ENCODE measurements around the gene CLDN9. TPM values are rescaled to one million over a fixed set of nuclear protein-coding genes. Genes with fewer than 3 reads are reported as not detected.

The CLDN9 gene
- total and polyA plus RNA-seq, 4 donors, result 0.06 to 0.38 (median 0.28) TPM

DNA sequence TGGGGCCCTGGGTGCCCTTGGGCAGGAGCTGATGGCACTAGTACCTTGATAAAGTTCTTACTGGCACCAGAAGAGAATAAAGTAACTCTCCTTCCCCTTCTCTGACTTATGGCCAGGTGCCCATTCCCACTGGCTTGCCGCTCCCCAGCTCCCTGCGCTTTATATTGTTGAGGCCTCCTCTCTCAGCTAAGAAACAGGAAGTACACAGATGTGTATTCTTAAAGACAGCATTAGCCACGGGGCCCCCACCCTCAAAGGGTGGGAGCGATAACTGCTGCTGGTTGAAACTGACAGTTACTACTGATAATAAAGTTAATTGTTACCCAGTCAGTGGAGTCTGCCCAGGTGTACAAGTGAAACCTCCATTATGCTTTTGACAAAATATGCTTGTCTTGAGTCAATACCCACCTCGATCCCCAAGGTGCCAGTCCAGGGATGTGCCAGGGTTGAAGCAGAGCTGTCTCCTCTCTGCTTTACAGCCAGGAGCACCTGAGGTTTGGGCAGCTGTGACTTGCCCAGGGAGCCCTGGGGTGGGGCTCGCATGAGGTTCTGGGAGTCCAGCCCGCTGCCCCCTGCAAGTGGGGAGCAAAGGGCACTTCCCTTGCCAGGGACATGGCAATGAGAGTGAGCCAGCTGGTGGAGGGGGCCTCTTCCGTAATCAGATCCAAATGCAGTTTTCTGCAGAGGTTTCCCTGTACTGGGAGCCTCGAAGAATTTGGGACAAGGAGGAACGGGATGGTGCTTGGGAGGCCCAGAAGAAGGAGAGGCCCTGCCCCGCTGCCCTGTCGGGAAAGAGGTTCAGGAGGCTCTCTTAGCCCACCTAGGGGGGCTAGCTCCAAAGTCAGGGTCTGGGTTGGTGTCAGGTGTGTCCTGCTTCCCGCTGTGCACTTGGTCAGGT is 5.4 kb upstream of the CLDN9 start:
- H3K27me3 ChIP-seq (ENCODE audit: control insufficient read depth, insufficient read depth, low read length), result peaks cover 75% of the 10 kb centered on the region
- WGBS (ENCODE audit: insufficient coverage), result 35% methylated on average over 12 of the region's 13 CpGs
- H3K9me3 ChIP-seq (ENCODE audit: control insufficient read depth, insufficient read depth, low read length), result no peaks in the 10 kb centered on the region
- H3K36me3 ChIP-seq (ENCODE audit: control insufficient read depth, insufficient read depth, low read length), result no peaks in the 10 kb centered on the region
- no peak overlapping the region for H3K27ac ChIP-seq (ENCODE audit: low read depth, low read length)
- peaks cover 16% of the 10 kb centered on the region for H3K4me1 ChIP-seq (ENCODE audit: control insufficient read depth, insufficient read depth, low read length)
- H3K4me3 ChIP-seq (ENCODE audit: low read depth, low read length), result no peak overlapping the region
- DNase-seq (ENCODE audit: low read depth in 4 of 6, low spot score in 6 of 6), result no peak

- H3K27ac ChIP-seq (ENCODE audit: low read depth, low read length), result no peak overlapping the region
- no peaks in the 10 kb centered on the region for H3K36me3 ChIP-seq (ENCODE audit: control insufficient read depth, insufficient read depth, low read length)
- H3K4me3 ChIP-seq (ENCODE audit: low read depth, low read length), result no peak overlapping the region
- 10% methylated on average over 10 of the region's 17 CpGs for WGBS (ENCODE audit: insufficient coverage)
- DNase-seq (ENCODE audit: low read depth in 4 of 6, low spot score in 6 of 6), result no peak
- H3K9me3 ChIP-seq (ENCODE audit: control insufficient read depth, insufficient read depth, low read length), result no peaks in the 10 kb centered on the region
- peaks cover 22% of the 10 kb centered on the region for H3K4me1 ChIP-seq (ENCODE audit: control insufficient read depth, insufficient read depth, low read length)
- H3K27me3 ChIP-seq (ENCODE audit: control insufficient read depth, insufficient read depth, low read length), result peaks cover 83% of the 10 kb centered on the region
These were observed 4.6 kb upstream of the CLDN9 start for GRCh38 chr16:3007957-3008689.

DNA sequence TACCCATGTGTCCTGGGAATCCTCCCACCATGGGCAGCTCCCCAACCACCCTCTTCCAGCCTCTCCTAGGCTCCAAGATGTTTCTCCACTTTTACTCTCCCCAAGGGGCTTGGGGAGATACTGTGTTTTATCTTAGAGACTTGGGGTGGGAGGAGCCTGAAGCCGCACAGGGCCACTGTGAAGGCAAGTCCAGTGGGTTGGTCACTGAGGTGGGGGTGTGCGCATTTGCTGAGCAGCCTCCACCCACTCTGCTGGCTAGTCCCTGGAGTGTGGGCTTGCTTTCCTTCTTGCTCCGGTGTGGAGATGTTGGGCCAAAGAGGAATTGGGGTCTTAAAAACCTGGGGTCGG is 4.1 kb upstream of the CLDN9 start:
- no peak for DNase-seq (ENCODE audit: low read depth in 4 of 6, low spot score in 6 of 6)
- no peak overlapping the region for H3K27ac ChIP-seq (ENCODE audit: low read depth, low read length)
- peaks cover 86% of the 10 kb centered on the region for H3K27me3 ChIP-seq (ENCODE audit: control insufficient read depth, insufficient read depth, low read length)
- H3K4me3 ChIP-seq (ENCODE audit: low read depth, low read length), result no peak overlapping the region
- H3K36me3 ChIP-seq (ENCODE audit: control insufficient read depth, insufficient read depth, low read length), result no peaks in the 10 kb centered on the region
- WGBS (ENCODE audit: insufficient coverage), result 21% methylated on average over 4 of the region's 4 CpGs
- H3K4me1 ChIP-seq (ENCODE audit: control insufficient read depth, insufficient read depth, low read length), result peaks cover 17% of the 10 kb centered on the region
- no peaks in the 10 kb centered on the region for H3K9me3 ChIP-seq (ENCODE audit: control insufficient read depth, insufficient read depth, low read length)

GRCh38 chr16:3009568-3010390 is 2.9 kb upstream of the CLDN9 start:
- Histone ChIP-seq H3K9me3 (ENCODE audit: control insufficient read depth, insufficient read depth, low read length) (no peaks in the 10 kb centered on the region), H3K36me3 (ENCODE audit: control insufficient read depth, insufficient read depth, low read length) (no peaks in the 10 kb centered on the region), H3K4me3 (ENCODE audit: low read depth, low read length) (no peak overlapping the region), H3K27me3 (ENCODE audit: control insufficient read depth, insufficient read depth, low read length) (peaks cover 94% of the 10 kb centered on the region), H3K27ac (ENCODE audit: low read depth, low read length) (no peak overlapping the region), H3K4me1 (ENCODE audit: control insufficient read depth, insufficient read depth, low read length) (peaks cover 13% of the 10 kb centered on the region)
- WGBS (ENCODE audit: insufficient coverage), result 16% methylated on average over 16 of the region's 21 CpGs
- DNase-seq (ENCODE audit: low read depth in 4 of 6, low spot score in 6 of 6), result no peak

DNA sequence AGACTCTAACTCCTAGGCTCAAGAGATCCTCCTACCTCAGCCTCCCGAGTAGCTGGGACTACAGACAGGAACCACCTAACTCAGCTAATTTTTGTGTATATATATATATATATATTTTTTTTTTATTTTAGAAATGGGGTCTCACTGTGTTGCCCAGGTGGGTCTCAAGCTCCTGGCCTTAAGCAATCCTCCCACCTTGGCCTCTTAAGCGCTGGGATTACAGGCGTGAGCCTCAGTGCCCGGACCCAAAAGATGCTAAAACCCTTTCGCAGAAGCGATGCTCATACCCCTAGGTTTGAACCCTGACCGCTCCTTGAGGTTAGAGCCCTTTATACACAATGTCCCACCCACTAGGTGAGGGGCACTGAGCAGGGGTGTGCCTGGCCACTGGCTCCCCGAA is 2.2 kb upstream of the CLDN9 start:
- DNase-seq (ENCODE audit: low read depth in 4 of 6, low spot score in 6 of 6), result no peak
- Histone ChIP-seq H3K4me1 (ENCODE audit: control insufficient read depth, insufficient read depth, low read length) (peaks cover 11% of the 10 kb centered on the region), H3K27me3 (ENCODE audit: control insufficient read depth, insufficient read depth, low read length) (peaks cover 93% of the 10 kb centered on the region), H3K27ac (ENCODE audit: low read depth, low read length) (no peak overlapping the region), H3K4me3 (ENCODE audit: low read depth, low read length) (no peak overlapping the region), H3K9me3 (ENCODE audit: control insufficient read depth, insufficient read depth, low read length) (no peaks in the 10 kb centered on the region), H3K36me3 (ENCODE audit: control insufficient read depth, insufficient read depth, low read length) (no peaks in the 10 kb centered on the region)
- 94% methylated on average over 7 of the region's 8 CpGs for WGBS (ENCODE audit: insufficient coverage)

DNA sequence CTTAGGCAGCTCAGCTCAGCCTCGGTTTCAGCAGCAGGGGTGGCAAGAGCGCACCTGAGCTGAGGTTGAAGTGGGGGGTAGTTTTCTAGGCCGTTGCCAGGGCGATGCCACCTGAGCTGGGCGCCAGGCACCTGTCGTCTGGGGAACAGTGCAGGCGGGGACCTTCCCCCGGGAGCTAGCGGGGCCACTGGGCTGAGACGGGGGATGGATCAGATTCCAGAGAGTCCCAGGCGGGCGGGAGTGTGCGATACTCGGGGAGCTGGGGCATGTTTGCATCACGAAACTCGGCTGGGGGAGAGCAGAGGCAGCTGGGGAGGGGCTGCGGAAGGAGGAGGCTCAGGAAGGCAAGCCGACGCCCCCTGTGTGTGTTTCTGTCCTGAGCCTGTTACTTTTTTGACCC is 477 bp upstream of the CLDN9 start:
- no peak overlapping the region for H3K27ac ChIP-seq (ENCODE audit: low read depth, low read length)
- no peak overlapping the region for H3K4me3 ChIP-seq (ENCODE audit: low read depth, low read length)
- H3K27me3 ChIP-seq (ENCODE audit: control insufficient read depth, insufficient read depth, low read length), result peaks cover 82% of the 10 kb centered on the region
- H3K36me3 ChIP-seq (ENCODE audit: control insufficient read depth, insufficient read depth, low read length), result no peaks in the 10 kb centered on the region
- peaks cover 11% of the 10 kb centered on the region for H3K4me1 ChIP-seq (ENCODE audit: control insufficient read depth, insufficient read depth, low read length)
- no peak for DNase-seq (ENCODE audit: low read depth in 4 of 6, low spot score in 6 of 6)
- 6% methylated on average over 19 of the region's 19 CpGs for WGBS (ENCODE audit: insufficient coverage)
- no peaks in the 10 kb centered on the region for H3K9me3 ChIP-seq (ENCODE audit: control insufficient read depth, insufficient read depth, low read length)

DNA sequence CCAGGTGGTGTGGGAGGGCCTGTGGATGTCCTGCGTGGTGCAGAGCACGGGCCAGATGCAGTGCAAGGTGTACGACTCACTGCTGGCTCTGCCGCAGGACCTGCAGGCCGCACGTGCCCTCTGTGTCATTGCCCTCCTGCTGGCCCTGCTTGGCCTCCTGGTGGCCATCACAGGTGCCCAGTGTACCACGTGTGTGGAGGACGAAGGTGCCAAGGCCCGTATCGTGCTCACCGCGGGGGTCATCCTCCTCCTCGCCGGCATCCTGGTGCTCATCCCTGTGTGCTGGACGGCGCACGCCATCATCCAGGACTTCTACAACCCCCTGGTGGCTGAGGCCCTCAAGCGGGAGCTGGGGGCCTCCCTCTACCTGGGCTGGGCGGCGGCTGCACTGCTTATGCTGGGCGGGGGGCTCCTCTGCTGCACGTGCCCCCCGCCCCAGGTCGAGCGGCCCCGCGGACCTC is 798 bp downstream of the CLDN9 start:
- H3K36me3 ChIP-seq (ENCODE audit: control insufficient read depth, insufficient read depth, low read length), result no peaks in the 10 kb centered on the region
- no peak overlapping the region for H3K4me3 ChIP-seq (ENCODE audit: low read depth, low read length)
- peaks cover 22% of the 10 kb centered on the region for H3K4me1 ChIP-seq (ENCODE audit: control insufficient read depth, insufficient read depth, low read length)
- WGBS (ENCODE audit: insufficient coverage), result 27% methylated on average over 27 of the region's 27 CpGs
- H3K27ac ChIP-seq (ENCODE audit: low read depth, low read length), result no peak overlapping the region
- no peak for DNase-seq (ENCODE audit: low read depth in 4 of 6, low spot score in 6 of 6)
- H3K9me3 ChIP-seq (ENCODE audit: control insufficient read depth, insufficient read depth, low read length), result no peaks in the 10 kb centered on the region
- peaks cover 82% of the 10 kb centered on the region for H3K27me3 ChIP-seq (ENCODE audit: control insufficient read depth, insufficient read depth, low read length)

GRCh38 chr16:3013998-3014690 is 1.4 kb downstream of the CLDN9 start:
- Histone ChIP-seq H3K27me3 (ENCODE audit: control insufficient read depth, insufficient read depth, low read length) (peaks cover 82% of the 10 kb centered on the region), H3K27ac (ENCODE audit: low read depth, low read length) (no peak overlapping the region), H3K4me1 (ENCODE audit: control insufficient read depth, insufficient read depth, low read length) (peaks cover 22% of the 10 kb centered on the region), H3K4me3 (ENCODE audit: low read depth, low read length) (no peak overlapping the region), H3K9me3 (ENCODE audit: control insufficient read depth, insufficient read depth, low read length) (no peaks in the 10 kb centered on the region), H3K36me3 (ENCODE audit: control insufficient read depth, insufficient read depth, low read length) (no peaks in the 10 kb centered on the region)
- no peak for DNase-seq (ENCODE audit: low read depth in 4 of 6, low spot score in 6 of 6)
- 53% methylated on average over 9 of the region's 12 CpGs for WGBS (ENCODE audit: insufficient coverage)

GRCh38 chr16:3014971-3015370 is 2.2 kb downstream of the CLDN9 start:
- Histone ChIP-seq H3K4me3 (ENCODE audit: low read depth, low read length) (no peak overlapping the region), H3K36me3 (ENCODE audit: control insufficient read depth, insufficient read depth, low read length) (no peaks in the 10 kb centered on the region), H3K4me1 (ENCODE audit: control insufficient read depth, insufficient read depth, low read length) (peaks cover 27% of the 10 kb centered on the region), H3K27me3 (ENCODE audit: control insufficient read depth, insufficient read depth, low read length) (peaks cover 83% of the 10 kb centered on the region), H3K27ac (ENCODE audit: low read depth, low read length) (no peak overlapping the region), H3K9me3 (ENCODE audit: control insufficient read depth, insufficient read depth, low read length) (no peaks in the 10 kb centered on the region)
- 79% methylated on average over 4 of the region's 6 CpGs for WGBS (ENCODE audit: insufficient coverage)
- DNase-seq (ENCODE audit: low read depth in 4 of 6, low spot score in 6 of 6), result no peak
